Pancreas (tissue), 10 donors: ENCODE data around the gene CCDC196. TPM values are rescaled to one million over a fixed set of nuclear protein-coding genes. Genes with fewer than 3 reads are reported as not detected.
A peak's percentile ranks its signal among the peaks of the same experiment; 100 is the strongest.

Source experiments
- ATAC-seq, 4 donors: fragments of 200-7000 bp; cut with Tn5 transposase; one replicate each; pipeline versions ENCODE4 v1.8.0 to v1.9.1; 2020; ENCODE audit warnings: mild to moderate bottlenecking in 4 of 4, moderate library complexity in 4 of 4
- DNase-seq, 6 donors: peaks; one replicate each; pipeline ENCODE4 v3.0.0-alpha.2; 2020
- FAIRE-seq: peaks from 2 replicates; lab custom pipeline; 2012; peaks lifted over from hg19 to GRCh38; lab: Jason Lieb, UNC
- H3K27ac ChIP-seq, 4 donors: fragments of 200-600 bp; sonication (generic); 1 replicate in 3 of 4; 2 replicates in 1 of 4; pipeline versions ENCODE4 v1.5.0 to v1.8.0; 2020
- H3K27me3 ChIP-seq, 4 donors: fragments of 200-600 bp; one replicate each; pipeline ENCODE4 v1.8.0; 2021
- H3K36me3 ChIP-seq, 3 donors: fragments of 200-600 bp; sonication (generic) in 1 of 3; one replicate each; pipeline versions ENCODE4 v1.5.0 to v1.8.0; 2020 to 2021
- H3K4me1 ChIP-seq, 3 donors: fragments of 200-600 bp; one replicate each; pipeline ENCODE4 v1.8.0; 2021
- H3K4me3 ChIP-seq, 4 donors: fragments of 200-600 bp; sonication (generic) in 2 of 4; one replicate each; pipeline versions ENCODE4 v1.5.0 to v1.8.0; 2020 to 2021
- H3K9me3 ChIP-seq, 4 donors: fragments of 200-600 bp; one replicate each; pipeline ENCODE4 v1.8.0; 2021
- WGBS, 2 donors: extraction: QIAGEN DNeasy Blood & Tissue Kit; methylation state at CpG; one replicate each; pipeline ENCODE4 v1.1.7; 2013; 5-methylcytosine and 5-hydroxymethylcytosine counted together
- intact Hi-C, 3 donors: fragments of 100-400 bp; cut with DNase I; formaldehyde crosslinking; loops; one replicate each; pipeline versions ENCODE4 v1.11.1 to v1.14.2; 2022
- polyA plus RNA-seq, 2 donors: library from polyadenylated mRNA; stranded (reverse); fragments of 200-250 nt; gene quantifications; one replicate each; pipeline ENCODE4 v1.2.3, GENCODE V29; 2013
- total RNA-seq, 6 donors: library from RNA; stranded (reverse); fragmentation: NEBNext Ultra II Directional in 4 of 6; extraction: Animal tissue kit (Norgen Biotek cat#: 25700) in 4 of 6; gene quantifications; one replicate each; pipeline versions ENCODE4 v1.2.1 to v1.2.4, GENCODE V29; 2021 to 2023
- TF ChIP-seq, protein P1 (sequence below), 4 donors: fragments of 200-600 bp; sonication (generic) in 3 of 4; IDR thresholded peaks; one replicate each; pipeline versions ENCODE4 v1.5.0 to v1.8.0; 2021; ENCODE audit warnings: antibody characterized with exemption in 4 of 4
- donor health status: healthy with polysubstance abuse.
- donor health status: DM: no; HTN: no; CAD: no; lungs with moderate emphysema.
- donor health status: DM: no; HTN: no; CAD: no.
- donor health status: control.
- donor health status: control.
- donor health status: Bipolar disorder and iron deficiency.
- donor health status: DM: yes; HTN: yes; CAD: no.
- donor health status: DM: no; HTN: no; CAD: no.
- donor health status: DM: no; HTN: no; CAD: no.
- donor health status: DM: yes; HTN: yes; CAD: no.

CCDC196 gene
- total and polyA plus RNA-seq, 8 donors, result 0.43 to 6.6 (median 1.4) TPM; not detected in 2

DNA sequence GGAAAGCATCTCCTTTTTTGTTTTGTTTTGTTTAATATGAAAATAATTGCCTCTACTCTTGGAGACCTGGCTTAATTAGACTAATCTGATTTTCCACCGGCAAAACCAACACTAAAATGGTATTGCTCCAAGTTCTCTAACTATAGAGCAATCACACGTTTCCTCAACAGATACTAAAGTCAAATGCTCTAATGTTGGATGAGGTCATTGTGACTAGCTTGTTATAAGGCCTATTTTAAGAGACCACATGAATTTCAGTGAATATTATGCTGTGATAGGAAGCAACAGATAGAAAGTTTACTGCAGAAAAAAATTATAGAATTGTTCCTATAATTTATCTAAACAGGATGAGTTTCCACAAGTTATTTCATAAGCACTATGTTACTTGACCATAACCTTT lies 3.3 kb upstream of the CCDC196 start:
- TF ChIP-seq, protein P1, sequence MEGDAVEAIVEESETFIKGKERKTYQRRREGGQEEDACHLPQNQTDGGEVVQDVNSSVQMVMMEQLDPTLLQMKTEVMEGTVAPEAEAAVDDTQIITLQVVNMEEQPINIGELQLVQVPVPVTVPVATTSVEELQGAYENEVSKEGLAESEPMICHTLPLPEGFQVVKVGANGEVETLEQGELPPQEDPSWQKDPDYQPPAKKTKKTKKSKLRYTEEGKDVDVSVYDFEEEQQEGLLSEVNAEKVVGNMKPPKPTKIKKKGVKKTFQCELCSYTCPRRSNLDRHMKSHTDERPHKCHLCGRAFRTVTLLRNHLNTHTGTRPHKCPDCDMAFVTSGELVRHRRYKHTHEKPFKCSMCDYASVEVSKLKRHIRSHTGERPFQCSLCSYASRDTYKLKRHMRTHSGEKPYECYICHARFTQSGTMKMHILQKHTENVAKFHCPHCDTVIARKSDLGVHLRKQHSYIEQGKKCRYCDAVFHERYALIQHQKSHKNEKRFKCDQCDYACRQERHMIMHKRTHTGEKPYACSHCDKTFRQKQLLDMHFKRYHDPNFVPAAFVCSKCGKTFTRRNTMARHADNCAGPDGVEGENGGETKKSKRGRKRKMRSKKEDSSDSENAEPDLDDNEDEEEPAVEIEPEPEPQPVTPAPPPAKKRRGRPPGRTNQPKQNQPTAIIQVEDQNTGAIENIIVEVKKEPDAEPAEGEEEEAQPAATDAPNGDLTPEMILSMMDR (IDR thresholded peaks at IDR 0.05), result no peak
- H3K4me1 ChIP-seq, result peaks cover 7 to 18% (median 17%) of the 10 kb centered on the region in 3 donors
- intact Hi-C loops, result no loop called here
- DNase-seq (no peak), FAIRE-seq (no peak), ATAC-seq (peak; percentile 21 to 66 (median 52))
- no peak overlapping the region for H3K4me3 ChIP-seq
- WGBS, 2 donors, result 28 to 39% methylated on average over 2 of the region's 2 CpGs
- H3K27me3 ChIP-seq, result no peaks in the 10 kb centered on the region
- H3K36me3 ChIP-seq, result no peaks in the 10 kb centered on the region
- peak overlapping the region in 1 of 4 donors; percentile 25 for H3K27ac ChIP-seq
- no peaks in the 10 kb centered on the region for H3K9me3 ChIP-seq

DNA sequence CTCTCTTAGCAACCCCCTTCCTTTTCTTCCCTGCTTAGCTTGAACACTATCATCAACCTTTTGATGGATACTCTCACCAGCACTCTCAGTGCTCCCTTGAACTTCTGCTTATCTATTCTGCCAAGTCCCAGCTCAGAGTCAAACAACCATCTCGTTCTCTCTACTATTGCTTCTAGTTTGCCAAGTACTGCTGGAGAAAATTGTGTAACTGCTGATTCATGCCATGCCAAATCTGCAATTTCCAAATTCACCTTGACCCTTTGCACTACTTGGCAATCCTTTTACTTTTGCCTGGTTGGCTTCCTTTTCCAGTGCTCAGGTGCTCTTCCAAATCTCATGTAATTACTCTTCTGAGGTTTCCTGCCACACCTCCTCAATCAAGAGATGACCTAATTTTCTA lies 2.8 kb upstream of the CCDC196 start:
- Histone ChIP-seq H3K4me1 (peaks cover 7 to 17% (median 14%) of the 10 kb centered on the region in 3 donors), H3K36me3 (no peaks in the 10 kb centered on the region), H3K4me3 (no peak overlapping the region), H3K9me3 (no peaks in the 10 kb centered on the region), H3K27ac (peak overlapping the region in 1 of 4 donors; percentile 25), H3K27me3 (no peaks in the 10 kb centered on the region)
- intact Hi-C loops, result no loop called here
- no peak for FAIRE-seq
- WGBS, 2 donors, result 5 to 7% methylated on average over 1 of the region's 1 CpG
- peak; percentile 95 to 98 (median 97) for ATAC-seq
- TF ChIP-seq, protein P1 (IDR thresholded peaks at IDR 0.05), result no peak
- peak in 3 of 6 donors; percentile 41 to 72 (median 66) for DNase-seq

DNA sequence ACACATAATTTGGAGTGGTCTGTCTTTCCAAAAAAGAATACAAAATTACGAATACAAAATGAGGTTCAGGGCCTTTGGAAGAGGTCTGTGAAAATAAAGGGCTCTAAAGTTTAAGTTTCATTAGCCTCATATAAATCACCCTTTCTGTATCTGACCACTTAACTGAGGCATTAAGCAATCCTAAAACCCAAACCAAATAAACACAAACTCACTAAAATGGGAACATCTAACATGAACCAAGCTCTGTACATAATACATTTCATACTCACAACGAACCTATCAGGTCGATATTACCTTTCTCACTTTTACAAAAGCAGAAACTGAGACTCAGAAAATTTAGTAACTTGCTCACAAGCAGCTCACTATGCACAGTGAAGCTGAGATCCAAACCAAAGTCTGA lies 1.1 kb upstream of the CCDC196 start:
- Histone ChIP-seq H3K27ac (no peak overlapping the region), H3K27me3 (no peaks in the 10 kb centered on the region), H3K4me1 (peaks cover 7 to 17% (median 11%) of the 10 kb centered on the region in 3 donors), H3K9me3 (no peaks in the 10 kb centered on the region), H3K4me3 (no peak overlapping the region), H3K36me3 (no peaks in the 10 kb centered on the region)
- intact Hi-C loops, result no loop called here
- TF ChIP-seq, protein P1 (IDR thresholded peaks at IDR 0.05), result no peak
- ATAC-seq (no peak), FAIRE-seq (no peak), DNase-seq (no peak)
- WGBS, 2 donors, result 61 to 84% methylated on average over 3 of the region's 3 CpGs

DNA sequence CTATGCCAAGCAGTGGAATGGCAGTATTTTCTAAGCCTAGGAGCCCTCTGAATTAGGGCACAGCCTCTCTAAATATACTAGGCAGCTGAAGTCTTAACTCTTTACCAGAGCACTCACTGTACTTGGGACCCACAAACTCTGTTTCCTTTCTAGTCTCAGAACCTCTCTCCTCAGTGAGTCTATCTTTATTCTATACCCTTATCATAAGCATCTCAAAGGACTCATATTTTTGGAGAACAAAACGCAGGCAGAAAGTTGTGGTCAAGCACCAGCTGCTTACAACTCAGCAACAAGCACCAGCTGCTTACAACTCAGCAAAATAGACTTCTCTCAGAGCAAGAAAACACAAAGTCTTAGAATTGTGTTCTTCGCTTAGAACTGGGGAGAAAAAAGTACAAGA lies 993 bp downstream of the CCDC196 start:
- no peak for FAIRE-seq
- intact Hi-C loops, result no loop called here
- Histone ChIP-seq H3K27me3 (no peaks in the 10 kb centered on the region), H3K9me3 (no peaks in the 10 kb centered on the region), H3K4me1 (peaks cover 7 to 14% (median 11%) of the 10 kb centered on the region in 3 donors), H3K36me3 (no peaks in the 10 kb centered on the region), H3K27ac (no peak overlapping the region), H3K4me3 (no peak overlapping the region)
- no peak for ATAC-seq
- TF ChIP-seq, protein P1 (IDR thresholded peaks at IDR 0.05), result no peak
- WGBS, 2 donors, result 76 to 79% methylated on average over 2 of the region's 2 CpGs
- no peak for DNase-seq
